ENCODE measurements around the gene FGF12. TPM values are rescaled to one million over a fixed set of nuclear protein-coding genes. Genes with fewer than 3 reads are reported as not detected.

FGF12 gene
- total and polyA plus RNA-seq, 2 of the 13 experiments (the other 11 are each of a cell fraction or from before 2014, with no cell fraction given), result 0.07 TPM; not detected in 1

- TF ChIP-seq ZNF451 (CRISPR knock-in tag; IDR thresholded peaks at IDR 0.05) (no peak), CBX2 (IDR thresholded peaks at IDR 0.05; ENCODE audit: low read depth, low read length) (no peak), CBX2 (CRISPR knock-in tag; IDR thresholded peaks at IDR 0.05; ENCODE audit: low read depth) (no peak)
Observed at GRCh38 chr3:192371870-192372400, 355.4 kb downstream of the FGF12 start (continued).

- Histone ChIP-seq H3K4me2 (ENCODE audit: low read depth, low read length) (no peak overlapping the region), H3K36me3 (replicated peaks in 1 of 2; ENCODE audit: control insufficient read depth in 1 of 2, insufficient read depth in 2 of 2, low read length in 2 of 2) (no peaks in the 10 kb centered on the region), H3K4me3 (replicated peaks in 1 of 3; ENCODE audit: insufficient read depth in 1 of 3, low read depth in 2 of 3, low read length in 3 of 3) (no peak overlapping the region), H3K9ac (ENCODE audit: insufficient read depth, low read depth, low read length) (no peak overlapping the region), H3K9me3 (ENCODE audit: low read length) (no peaks in the 10 kb centered on the region), H3K4me1 (ENCODE audit: insufficient read depth, low read length) (no peaks in the 10 kb centered on the region), H3K27me3 (ENCODE audit: control insufficient read depth in 1 of 2, insufficient read depth in 2 of 2, low read length in 2 of 2) (no peaks in the 10 kb centered on the region), H4K20me1 (ENCODE audit: insufficient read depth, low read length) (no peaks in the 10 kb centered on the region), H3K79me2 (ENCODE audit: insufficient read depth, low read length) (no peaks in the 10 kb centered on the region), H3K27ac (ENCODE audit: extremely low read length, insufficient read depth, low read length) (no peak overlapping the region), H2AFZ (ENCODE audit: low read length) (no peak overlapping the region)
- ChIA-PET POLR2A (no interaction called here), CTCF (ENCODE audit: low intra/inter-chr PET ratio, low total read pairs) (no interaction called here)
- no TSS peak for BruUV-seq (replicated peaks)
- no peak for ATAC-seq
- no peak for TF ChIP-seq NR2F1 (CRISPR knock-in tag; IDR thresholded peaks at IDR 0.05)
- intact Hi-C loops (cut with micrococcal nuclease; ENCODE audit: unreplicated experiment), result no loop called here
- in situ Hi-C loops (cut with HindIII; ENCODE audit: extremely low pct_ligation_motif_present, low pct_unique_long_range_greater_than_20kb), result no loop called here
- WGBS (ENCODE audit: low lambda C conversion rate), result 5% methylated on average over 5 of the region's 5 CpGs
- DNase-seq (ENCODE audit: low spot score), result no peak
- no peak for FAIRE-seq
Observed at GRCh38 chr3:192367616-192368015, 359.7 kb downstream of the FGF12 start.

DNA sequence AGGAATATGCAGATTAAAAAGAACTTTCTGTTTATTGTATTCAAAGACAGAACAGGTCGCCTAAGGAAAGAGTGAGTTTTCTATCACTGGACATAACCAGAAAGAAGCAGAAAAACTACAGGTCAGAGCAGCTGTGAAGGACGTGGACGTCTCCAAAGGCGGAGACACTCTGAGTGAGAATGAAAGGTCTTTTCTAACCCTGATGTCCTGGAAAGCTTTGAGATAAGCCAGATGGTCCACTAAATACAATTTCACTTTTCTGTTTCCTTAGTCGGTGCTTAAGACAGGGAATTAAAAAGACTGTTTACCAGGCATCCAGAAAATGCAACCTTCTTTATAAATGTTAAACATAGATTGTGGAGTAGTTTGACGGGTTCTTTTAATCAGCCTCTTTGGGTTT is 360.4 kb downstream of the FGF12 start:
- ATAC-seq (no peak), DNase-seq (ENCODE audit: low spot score) (no peak), FAIRE-seq (no peak)
- H3K4me1 ChIP-seq (ENCODE audit: insufficient read depth, low read length), result no peaks in the 10 kb centered on the region
- in situ Hi-C loops (cut with HindIII; ENCODE audit: extremely low pct_ligation_motif_present, low pct_unique_long_range_greater_than_20kb) (no loop called here), intact Hi-C loops (cut with micrococcal nuclease; ENCODE audit: unreplicated experiment) (no loop called here)
- H3K9me3 ChIP-seq (ENCODE audit: low read length), result no peaks in the 10 kb centered on the region
- H3K36me3 ChIP-seq (replicated peaks in 1 of 2; ENCODE audit: control insufficient read depth in 1 of 2, insufficient read depth in 2 of 2, low read length in 2 of 2), result no peaks in the 10 kb centered on the region
- CTCF ChIA-PET (ENCODE audit: low intra/inter-chr PET ratio, low total read pairs), result no interaction called here
- no peak overlapping the region for H3K4me2 ChIP-seq (ENCODE audit: low read depth, low read length)
- no peak overlapping the region for H3K9ac ChIP-seq (ENCODE audit: insufficient read depth, low read depth, low read length)
- TF ChIP-seq POGZ (CRISPR knock-in tag; IDR thresholded peaks at IDR 0.05) (no peak), ZNF333 (CRISPR knock-in tag; IDR thresholded peaks at IDR 0.05; ENCODE audit: borderline replicate concordance) (no peak)
- no TSS peak for BruUV-seq (replicated peaks)
- H3K27ac ChIP-seq (ENCODE audit: extremely low read length, insufficient read depth, low read length), result no peak overlapping the region
- no peaks in the 10 kb centered on the region for H3K27me3 ChIP-seq (ENCODE audit: control insufficient read depth in 1 of 2, insufficient read depth in 2 of 2, low read length in 2 of 2)
- no peaks in the 10 kb centered on the region for H4K20me1 ChIP-seq (ENCODE audit: insufficient read depth, low read length)
- no peak overlapping the region for H3K4me3 ChIP-seq (replicated peaks in 1 of 3; ENCODE audit: insufficient read depth in 1 of 3, low read depth in 2 of 3, low read length in 3 of 3)
- POLR2A ChIA-PET, result no interaction called here
- no peaks in the 10 kb centered on the region for H3K79me2 ChIP-seq (ENCODE audit: insufficient read depth, low read length)
- no peak overlapping the region for H2AFZ ChIP-seq (ENCODE audit: low read length)
- WGBS (ENCODE audit: low lambda C conversion rate), result under 1% methylated on average over 6 of the region's 6 CpGs

All from HepG2 (cell line).